ENCODE results near the gene TMEM222. TPM values are rescaled to one million over a fixed set of nuclear protein-coding genes. Genes with fewer than 3 reads are reported as not detected.

Gene TMEM222
- total RNA-seq, 1 experiment from 2014 or later, result 55.5 TPM

DNA sequence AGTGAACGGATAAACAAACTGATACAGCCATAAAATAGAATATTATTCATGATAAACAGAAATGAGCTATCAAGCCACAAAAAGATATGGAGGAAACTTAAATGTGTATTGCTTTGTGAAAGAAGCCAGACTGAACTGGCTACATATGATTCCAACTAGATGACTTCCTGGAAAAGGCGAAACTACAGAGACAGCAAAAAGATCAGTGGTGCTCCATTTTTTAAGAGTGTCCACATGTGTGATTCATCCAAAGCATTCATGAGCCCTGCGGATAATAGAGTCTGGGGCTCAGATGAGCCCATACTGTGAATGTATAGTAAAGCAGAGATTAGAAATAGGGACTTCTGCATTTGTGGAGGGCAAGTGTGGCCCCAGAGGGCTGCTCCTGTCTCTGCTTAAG is 7.8 kb upstream of the TMEM222 start:
- H3K27me3 ChIP-seq (replicated peaks; ENCODE audit: insufficient read depth, low read depth, low read length, poor library complexity), result no peaks in the 10 kb centered on the region
- ChIA-PET POLR2A (ENCODE audit: low non-redundant PET) (no interaction called here), CTCF (no interaction called here)
- H3K4me3 ChIP-seq (ENCODE audit: low read depth, low read length, poor library complexity, severe bottlenecking), result no peak overlapping the region
- no peak for DNase-seq (ENCODE audit: low spot score)
- H3K27ac ChIP-seq (ENCODE audit: low read depth, low read length, poor library complexity, severe bottlenecking), result no peak overlapping the region
- peaks cover 8% of the 10 kb centered on the region for H3K4me1 ChIP-seq (ENCODE audit: insufficient read depth, low read length, poor library complexity, severe bottlenecking)
- no peaks in the 10 kb centered on the region for H3K36me3 ChIP-seq (ENCODE audit: insufficient read depth, low read length, poor library complexity, severe bottlenecking)
- TF ChIP-seq, protein P1, sequence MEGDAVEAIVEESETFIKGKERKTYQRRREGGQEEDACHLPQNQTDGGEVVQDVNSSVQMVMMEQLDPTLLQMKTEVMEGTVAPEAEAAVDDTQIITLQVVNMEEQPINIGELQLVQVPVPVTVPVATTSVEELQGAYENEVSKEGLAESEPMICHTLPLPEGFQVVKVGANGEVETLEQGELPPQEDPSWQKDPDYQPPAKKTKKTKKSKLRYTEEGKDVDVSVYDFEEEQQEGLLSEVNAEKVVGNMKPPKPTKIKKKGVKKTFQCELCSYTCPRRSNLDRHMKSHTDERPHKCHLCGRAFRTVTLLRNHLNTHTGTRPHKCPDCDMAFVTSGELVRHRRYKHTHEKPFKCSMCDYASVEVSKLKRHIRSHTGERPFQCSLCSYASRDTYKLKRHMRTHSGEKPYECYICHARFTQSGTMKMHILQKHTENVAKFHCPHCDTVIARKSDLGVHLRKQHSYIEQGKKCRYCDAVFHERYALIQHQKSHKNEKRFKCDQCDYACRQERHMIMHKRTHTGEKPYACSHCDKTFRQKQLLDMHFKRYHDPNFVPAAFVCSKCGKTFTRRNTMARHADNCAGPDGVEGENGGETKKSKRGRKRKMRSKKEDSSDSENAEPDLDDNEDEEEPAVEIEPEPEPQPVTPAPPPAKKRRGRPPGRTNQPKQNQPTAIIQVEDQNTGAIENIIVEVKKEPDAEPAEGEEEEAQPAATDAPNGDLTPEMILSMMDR (conservative IDR thresholded peaks at IDR 0.05; ENCODE audit: low read depth, low read length), result no peak
- no peak for TF ChIP-seq EZH2 (IDR thresholded peaks at IDR 0.05; ENCODE audit: borderline replicate concordance, low read depth, low read length, poor library complexity, severe bottlenecking)
- intact Hi-C loops (cut with micrococcal nuclease; ENCODE audit: unreplicated experiment), result no loop called here
- BruUV-seq (replicated peaks), result no TSS peak
- no peaks in the 10 kb centered on the region for H3K9me3 ChIP-seq (ENCODE audit: low read depth, low read length, poor library complexity, severe bottlenecking)

DNA sequence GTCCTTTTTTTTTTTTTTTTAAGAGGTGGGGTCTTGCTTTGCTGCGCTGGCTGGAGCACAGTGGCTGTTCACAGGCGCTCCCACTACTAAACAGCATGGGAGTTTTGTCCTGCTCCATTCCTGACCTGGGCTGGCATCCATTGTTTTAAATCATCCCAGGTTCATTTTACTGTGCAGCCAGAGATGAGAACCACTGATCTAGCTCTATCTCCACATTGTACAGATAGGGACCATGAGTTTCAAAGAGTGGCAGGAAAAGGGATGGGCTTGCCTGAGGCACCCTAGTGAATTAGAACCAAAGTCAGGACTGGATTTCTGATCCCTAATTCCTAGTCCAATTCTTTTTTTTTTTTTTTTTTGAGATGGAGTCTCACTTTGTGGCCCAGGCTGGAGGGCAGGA is 7.2 kb upstream of the TMEM222 start:
- Histone ChIP-seq H3K36me3 (ENCODE audit: insufficient read depth, low read length, poor library complexity, severe bottlenecking) (no peaks in the 10 kb centered on the region), H3K4me3 (ENCODE audit: low read depth, low read length, poor library complexity, severe bottlenecking) (no peak overlapping the region), H3K27me3 (replicated peaks; ENCODE audit: insufficient read depth, low read depth, low read length, poor library complexity) (no peaks in the 10 kb centered on the region), H3K9me3 (ENCODE audit: low read depth, low read length, poor library complexity, severe bottlenecking) (no peaks in the 10 kb centered on the region), H3K27ac (ENCODE audit: low read depth, low read length, poor library complexity, severe bottlenecking) (no peak overlapping the region), H3K4me1 (ENCODE audit: insufficient read depth, low read length, poor library complexity, severe bottlenecking) (peaks cover 8% of the 10 kb centered on the region)
- DNase-seq (ENCODE audit: low spot score), result no peak
- ChIA-PET POLR2A (ENCODE audit: low non-redundant PET) (no interaction called here), CTCF (no interaction called here)
- intact Hi-C loops (cut with micrococcal nuclease; ENCODE audit: unreplicated experiment), result no loop called here
- no TSS peak for BruUV-seq (replicated peaks)
- TF ChIP-seq EZH2 (IDR thresholded peaks at IDR 0.05; ENCODE audit: borderline replicate concordance, low read depth, low read length, poor library complexity, severe bottlenecking), result no peak
- TF ChIP-seq, protein P1 (conservative IDR thresholded peaks at IDR 0.05; ENCODE audit: low read depth, low read length), result no peak

DNA sequence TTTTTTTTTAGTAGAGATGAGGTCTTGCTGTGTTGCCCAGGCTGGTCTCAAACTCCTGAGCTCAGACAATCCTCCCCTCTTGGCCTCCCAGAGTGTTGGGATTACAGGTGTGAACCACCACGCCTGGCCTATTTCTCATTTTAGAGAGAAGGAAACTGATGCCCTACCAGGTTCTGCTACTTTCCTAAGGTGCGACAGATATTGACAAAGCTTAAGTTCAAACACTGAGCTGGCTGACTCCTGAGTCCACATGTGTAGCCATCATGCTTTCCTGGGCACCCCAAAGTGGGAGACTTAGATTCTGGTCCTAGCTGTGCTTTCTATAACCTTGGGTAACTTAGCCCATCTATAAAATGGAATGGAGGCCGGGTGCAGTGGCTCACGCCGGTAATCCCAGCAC is 5.1 kb upstream of the TMEM222 start:
- Histone ChIP-seq H3K27ac (ENCODE audit: low read depth, low read length, poor library complexity, severe bottlenecking) (no peak overlapping the region), H3K4me3 (ENCODE audit: low read depth, low read length, poor library complexity, severe bottlenecking) (no peak overlapping the region), H3K4me1 (ENCODE audit: insufficient read depth, low read length, poor library complexity, severe bottlenecking) (peaks cover 8% of the 10 kb centered on the region), H3K36me3 (ENCODE audit: insufficient read depth, low read length, poor library complexity, severe bottlenecking) (no peaks in the 10 kb centered on the region), H3K9me3 (ENCODE audit: low read depth, low read length, poor library complexity, severe bottlenecking) (no peaks in the 10 kb centered on the region), H3K27me3 (replicated peaks; ENCODE audit: insufficient read depth, low read depth, low read length, poor library complexity) (no peaks in the 10 kb centered on the region)
- BruUV-seq (replicated peaks), result no TSS peak
- CTCF ChIA-PET, result interaction anchor here (0.7 to 1.4 kb wide), 2 partner anchors 16 to 188 kb away, joined by 5 to 13 read pairs; no protein-coding TSS in a partner anchor
- POLR2A ChIA-PET (ENCODE audit: low non-redundant PET), result no interaction called here
- intact Hi-C loops (cut with micrococcal nuclease; ENCODE audit: unreplicated experiment), result no loop called here
- DNase-seq (ENCODE audit: low spot score), result no peak
- TF ChIP-seq EZH2 (IDR thresholded peaks at IDR 0.05; ENCODE audit: borderline replicate concordance, low read depth, low read length, poor library complexity, severe bottlenecking), result no peak
- TF ChIP-seq, protein P1 (conservative IDR thresholded peaks at IDR 0.05; ENCODE audit: low read depth, low read length), result no peak

All from A673 (cell line).